Stimulated activated naive CD8-positive, alpha-beta T cell treated with anti-CD3 and anti-CD28 coated beads, Interleukin-15, Interleukin-2, amounts not matched to agents 100 ng/mL and 50 ng/mL, for 24 hours (primary cell): ENCODE measurements around the gene RALGAPA2.
A peak's percentile ranks its signal among the peaks of the same experiment; 100 is the strongest.

ENCODE experiments used
- H3K27ac Mint-ChIP-seq: one replicate; pipeline ENCODE4 v1.8.0; 2021; ENCODE audit warnings: mild to moderate bottlenecking, mixed read lengths
- H3K27me3 Mint-ChIP-seq: one replicate; pipeline ENCODE4 v1.8.0; 2021; ENCODE audit warnings: mixed read lengths
- H3K36me3 Mint-ChIP-seq: one replicate; pipeline ENCODE4 v1.8.0; 2021; ENCODE audit warnings: low read depth, mixed read lengths
- H3K4me1 Mint-ChIP-seq: one replicate; pipeline ENCODE4 v1.8.0; 2021; ENCODE audit warnings: low read depth, mixed read lengths
- H3K4me3 Mint-ChIP-seq: one replicate; pipeline ENCODE4 v1.8.0; 2021; ENCODE audit warnings: mild to moderate bottlenecking, mixed read lengths
- H3K9me3 Mint-ChIP-seq: one replicate; pipeline ENCODE4 v1.8.0; 2021; ENCODE audit warnings: mixed read lengths

RALGAPA2 gene

DNA sequence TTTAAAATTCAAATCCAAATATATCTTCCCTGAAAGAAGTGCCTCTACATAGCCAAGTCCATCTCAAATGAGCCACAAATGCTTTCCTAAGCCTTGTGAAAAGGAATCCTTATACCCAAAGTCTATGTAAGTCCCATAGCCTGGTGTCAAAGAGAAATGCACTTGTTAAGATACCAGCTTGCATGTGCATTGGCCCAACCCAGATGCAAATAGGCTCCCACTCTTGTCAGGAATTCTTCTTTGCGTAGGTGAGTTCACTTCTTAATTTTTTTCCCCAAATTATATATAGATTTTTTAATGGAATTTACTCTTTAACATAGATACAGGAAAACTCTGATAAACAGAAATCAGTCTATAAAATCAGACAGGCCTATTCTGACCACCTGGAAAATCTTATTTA is 105.6 kb downstream of the RALGAPA2 start:
- H3K27ac Mint-ChIP-seq: no peak overlapping the region

GRCh38 chr20:20606050-20606449 is 106.4 kb downstream of the RALGAPA2 start:
- H3K4me1 Mint-ChIP-seq: peaks cover 7% of the 10 kb centered on the region
- peaks cover 34% of the 10 kb centered on the region for H3K36me3 Mint-ChIP-seq
- no peak overlapping the region for H3K27ac Mint-ChIP-seq

More for the DNA sequence above, 105.6 kb downstream of the RALGAPA2 start:
- Mint-ChIP-seq H3K27me3 (no peaks in the 10 kb centered on the region), H3K4me3 (no peak overlapping the region), H3K36me3 (peaks cover 34% of the 10 kb centered on the region), H3K4me1 (peaks cover 7% of the 10 kb centered on the region), H3K9me3 (no peaks in the 10 kb centered on the region)

DNA sequence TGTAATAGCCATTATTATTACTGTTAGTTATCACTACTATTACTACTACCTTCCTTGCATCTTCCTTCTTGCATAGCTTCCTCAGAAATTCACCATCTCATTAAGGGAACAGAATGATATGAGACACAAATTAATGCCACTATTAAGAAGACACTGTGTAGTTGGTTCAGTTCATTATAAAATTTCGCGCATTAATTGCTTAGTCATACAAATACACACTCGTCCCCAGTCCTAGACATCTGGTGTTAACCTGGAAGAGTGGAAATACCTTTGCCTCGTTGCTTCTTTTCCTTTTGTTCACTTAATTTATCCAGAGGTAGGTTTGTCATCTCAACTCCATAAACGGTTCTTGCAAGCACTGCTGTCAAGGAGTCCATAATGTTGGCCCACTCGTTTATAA is 107.5 kb downstream of the RALGAPA2 start:
- H3K27ac Mint-ChIP-seq: no peak overlapping the region
- H3K36me3 Mint-ChIP-seq: peaks cover 30% of the 10 kb centered on the region
- H3K4me1 Mint-ChIP-seq: peaks cover 7% of the 10 kb centered on the region
- no peaks in the 10 kb centered on the region for H3K27me3 Mint-ChIP-seq
- no peak overlapping the region for H3K4me3 Mint-ChIP-seq
- no peaks in the 10 kb centered on the region for H3K9me3 Mint-ChIP-seq

More at GRCh38 chr20:20606050-20606449, 106.4 kb downstream of the RALGAPA2 start:
- Mint-ChIP-seq H3K9me3 (no peaks in the 10 kb centered on the region), H3K27me3 (no peaks in the 10 kb centered on the region), H3K4me3 (no peak overlapping the region)

- H3K9me3 Mint-ChIP-seq: no peaks in the 10 kb centered on the region
- H3K4me1 Mint-ChIP-seq: peaks cover 7% of the 10 kb centered on the region
- no peaks in the 10 kb centered on the region for H3K27me3 Mint-ChIP-seq
- H3K4me3 Mint-ChIP-seq: no peak overlapping the region
- H3K36me3 Mint-ChIP-seq: peaks cover 27% of the 10 kb centered on the region
- H3K27ac Mint-ChIP-seq: no peak overlapping the region
These were observed 108.1 kb downstream of the RALGAPA2 start for GRCh38 chr20:20604357-20604756.

DNA sequence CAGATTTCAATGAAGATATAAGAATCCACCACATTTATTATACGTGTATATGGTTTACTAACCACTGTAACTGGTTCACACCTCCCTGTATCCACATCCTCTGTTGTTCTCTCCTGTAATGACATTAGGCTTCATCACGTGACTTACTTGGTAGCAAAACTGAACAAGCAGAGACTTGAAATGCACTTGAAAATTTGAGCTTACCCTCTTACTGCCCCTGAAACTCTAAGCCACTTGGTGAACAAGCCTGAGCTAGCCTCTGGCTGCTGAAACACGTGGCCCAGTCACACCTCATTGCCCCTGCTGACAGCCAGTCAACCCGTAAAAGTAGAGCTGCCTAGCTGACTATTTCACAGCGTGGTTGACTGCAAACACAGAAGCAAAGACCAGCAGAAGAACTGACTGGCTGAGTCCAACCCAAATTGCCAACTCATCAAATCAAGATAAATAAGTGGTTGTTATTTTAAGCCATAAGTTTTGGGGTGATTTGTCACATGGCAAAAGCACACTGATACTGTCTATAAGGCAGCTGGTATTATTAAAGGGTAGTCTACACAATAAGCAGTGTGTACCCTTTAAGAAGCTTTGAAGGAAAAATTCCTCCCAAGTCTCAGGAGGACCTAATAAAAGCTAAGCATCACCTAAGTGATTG is 109.0 kb downstream of the RALGAPA2 start:
- no peak overlapping the region for H3K4me3 Mint-ChIP-seq

DNA sequence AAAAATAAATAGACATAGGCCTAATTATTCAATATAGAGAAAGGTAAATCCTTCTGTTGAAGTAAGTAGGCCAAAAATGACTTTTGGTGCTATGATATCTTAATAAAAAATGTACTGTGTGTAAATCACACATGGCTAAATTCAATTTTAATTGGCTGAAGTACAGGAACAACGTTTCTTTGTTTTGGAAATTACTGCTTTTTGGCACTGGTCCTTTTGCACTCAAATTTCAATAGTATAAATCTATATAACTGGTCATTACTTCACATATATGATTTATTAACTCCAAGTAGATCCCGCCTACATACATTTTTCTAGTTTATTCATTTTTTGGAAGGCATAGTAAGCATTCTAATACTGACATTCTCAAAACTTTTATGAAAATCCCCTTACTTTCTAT is 114.5 kb downstream of the RALGAPA2 start:
- H3K4me1 Mint-ChIP-seq: no peaks in the 10 kb centered on the region

More for the DNA sequence above, 109.0 kb downstream of the RALGAPA2 start:
- Mint-ChIP-seq H3K27ac (no peak overlapping the region), H3K27me3 (no peaks in the 10 kb centered on the region), H3K36me3 (peaks cover 29% of the 10 kb centered on the region), H3K4me1 (peaks cover 7% of the 10 kb centered on the region), H3K9me3 (no peaks in the 10 kb centered on the region)

DNA sequence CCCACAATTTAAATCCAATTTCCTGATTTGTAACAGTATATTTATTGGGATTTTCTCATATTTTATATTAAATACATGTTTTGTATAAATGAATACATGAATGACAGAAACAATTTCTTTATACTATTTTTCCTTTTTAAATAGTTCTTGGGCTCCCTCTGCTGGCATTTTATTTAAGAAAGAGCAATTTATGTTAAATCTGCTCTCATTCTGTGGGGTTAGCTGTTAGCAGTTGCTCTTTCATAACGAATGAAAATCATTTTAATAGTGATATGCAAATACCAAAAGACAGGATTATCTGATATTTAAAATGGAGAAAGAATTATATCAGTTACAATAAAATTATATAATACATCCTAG is 118.3 kb downstream of the RALGAPA2 start:
- Mint-ChIP-seq H3K9me3 (no peaks in the 10 kb centered on the region), H3K27me3 (no peaks in the 10 kb centered on the region), H3K4me3 (no peak overlapping the region), H3K36me3 (peaks cover 17% of the 10 kb centered on the region), H3K4me1 (no peaks in the 10 kb centered on the region), H3K27ac (no peak overlapping the region)

More for the DNA sequence above, 114.5 kb downstream of the RALGAPA2 start:
- H3K27ac Mint-ChIP-seq: no peak overlapping the region
- H3K4me3 Mint-ChIP-seq: no peak overlapping the region
- peaks cover 13% of the 10 kb centered on the region for H3K36me3 Mint-ChIP-seq
- H3K9me3 Mint-ChIP-seq: no peaks in the 10 kb centered on the region
- H3K27me3 Mint-ChIP-seq: no peaks in the 10 kb centered on the region

GRCh38 chr20:20593447-20594170 is 118.8 kb downstream of the RALGAPA2 start:
- Mint-ChIP-seq H3K4me1 (no peaks in the 10 kb centered on the region), H3K27me3 (no peaks in the 10 kb centered on the region), H3K9me3 (no peaks in the 10 kb centered on the region), H3K4me3 (no peak overlapping the region), H3K27ac (no peak overlapping the region), H3K36me3 (peaks cover 14% of the 10 kb centered on the region)

GRCh38 chr20:20585146-20585545 is 127.3 kb downstream of the RALGAPA2 start:
- no peaks in the 10 kb centered on the region for H3K9me3 Mint-ChIP-seq

DNA sequence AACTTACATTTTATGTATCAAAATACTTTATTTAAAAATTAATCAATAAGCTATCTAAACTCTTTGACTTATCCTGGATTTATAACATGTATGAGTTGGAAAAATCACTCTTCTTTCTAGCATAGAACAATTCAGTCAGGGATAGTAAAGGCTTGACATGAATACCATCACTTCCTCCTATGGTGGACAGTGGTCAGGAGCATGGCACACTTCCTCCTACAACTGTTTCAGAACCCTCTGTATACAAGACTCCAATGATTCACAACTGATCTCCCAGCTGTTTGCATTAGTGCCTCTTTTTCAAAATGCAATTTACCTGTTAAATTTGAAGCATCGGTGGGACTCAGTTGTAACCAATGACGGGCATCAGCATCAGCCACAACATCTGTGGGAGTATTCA is 129.7 kb downstream of the RALGAPA2 start:
- H3K4me1 Mint-ChIP-seq: peaks cover 9% of the 10 kb centered on the region
- peaks cover 50% of the 10 kb centered on the region for H3K36me3 Mint-ChIP-seq
- H3K9me3 Mint-ChIP-seq: no peaks in the 10 kb centered on the region
- H3K4me3 Mint-ChIP-seq: no peak overlapping the region
- no peaks in the 10 kb centered on the region for H3K27me3 Mint-ChIP-seq
- H3K27ac Mint-ChIP-seq: no peak overlapping the region

More at GRCh38 chr20:20585146-20585545, 127.3 kb downstream of the RALGAPA2 start:
- Mint-ChIP-seq H3K27me3 (no peaks in the 10 kb centered on the region), H3K4me1 (no peaks in the 10 kb centered on the region), H3K36me3 (peaks cover 60% of the 10 kb centered on the region), H3K4me3 (no peak overlapping the region), H3K27ac (peak overlapping the region; percentile 15)

DNA sequence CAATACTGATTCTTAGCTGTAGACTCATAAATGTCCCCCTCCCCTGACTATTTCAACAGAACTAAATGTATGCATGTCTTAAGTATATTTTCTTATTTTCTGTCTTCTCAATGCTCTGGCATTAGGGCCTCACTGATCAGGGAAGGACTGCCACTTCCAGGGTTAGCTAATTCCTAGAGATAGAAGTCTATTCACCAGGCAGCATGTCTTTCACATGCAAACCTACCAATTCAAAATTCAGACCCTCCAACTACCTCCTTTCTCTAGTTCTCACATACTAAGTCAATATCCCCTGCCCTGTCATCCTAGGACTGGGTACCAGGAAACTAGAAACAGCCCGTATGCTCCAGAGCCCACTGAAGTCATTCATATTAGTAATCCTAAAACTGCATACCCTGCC is 132.3 kb downstream of the RALGAPA2 start:
- Mint-ChIP-seq H3K27me3 (no peaks in the 10 kb centered on the region), H3K4me3 (no peak overlapping the region), H3K36me3 (peaks cover 38% of the 10 kb centered on the region), H3K27ac (no peak overlapping the region), H3K4me1 (peaks cover 9% of the 10 kb centered on the region), H3K9me3 (no peaks in the 10 kb centered on the region)

- Mint-ChIP-seq H3K27me3 (no peaks in the 10 kb centered on the region), H3K9me3 (no peaks in the 10 kb centered on the region), H3K36me3 (peaks cover 39% of the 10 kb centered on the region), H3K4me1 (peaks cover 9% of the 10 kb centered on the region), H3K4me3 (no peak overlapping the region), H3K27ac (no peak overlapping the region)
These were observed 133.6 kb downstream of the RALGAPA2 start for GRCh38 chr20:20578838-20579237.

GRCh38 chr20:20573797-20574196 is 138.6 kb downstream of the RALGAPA2 start:
- no peak overlapping the region for H3K27ac Mint-ChIP-seq
- H3K36me3 Mint-ChIP-seq: peaks cover 26% of the 10 kb centered on the region
- no peak overlapping the region for H3K4me3 Mint-ChIP-seq
- no peaks in the 10 kb centered on the region for H3K9me3 Mint-ChIP-seq
- no peaks in the 10 kb centered on the region for H3K4me1 Mint-ChIP-seq
- no peaks in the 10 kb centered on the region for H3K27me3 Mint-ChIP-seq

GRCh38 chr20:20571068-20571780 is 141.2 kb downstream of the RALGAPA2 start:
- Mint-ChIP-seq H3K27ac (no peak overlapping the region), H3K4me3 (no peak overlapping the region), H3K27me3 (no peaks in the 10 kb centered on the region), H3K9me3 (no peaks in the 10 kb centered on the region), H3K36me3 (peaks cover 22% of the 10 kb centered on the region), H3K4me1 (peaks cover 4% of the 10 kb centered on the region)

DNA sequence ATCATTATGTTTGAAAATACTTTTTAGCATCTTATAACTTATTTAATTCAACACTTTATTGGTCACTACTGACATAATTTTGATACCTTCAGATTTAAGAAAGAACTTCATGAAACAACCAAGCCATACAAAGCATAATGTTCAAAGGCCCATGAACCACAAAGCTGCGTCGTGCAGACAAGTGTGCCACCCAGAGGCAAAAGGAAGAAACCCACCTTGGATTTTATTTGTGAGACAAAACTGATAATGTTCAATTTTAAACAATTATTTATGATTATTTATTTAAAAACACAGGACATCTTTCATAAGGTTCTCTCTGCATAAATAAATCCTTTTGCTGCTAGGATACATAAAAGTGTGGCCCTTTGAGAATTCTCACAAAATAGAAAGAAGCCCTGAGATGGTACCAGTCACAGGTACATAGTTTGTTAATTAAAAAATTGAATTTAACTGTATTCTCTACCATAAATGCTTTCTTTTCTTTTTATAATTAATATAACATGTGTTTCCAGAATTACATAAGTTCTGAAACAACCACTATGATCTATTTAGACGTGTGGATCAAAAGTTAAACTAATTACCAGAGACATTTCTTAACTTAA is 143.7 kb downstream of the RALGAPA2 start:
- peaks cover 30% of the 10 kb centered on the region for H3K36me3 Mint-ChIP-seq
- H3K4me3 Mint-ChIP-seq: no peak overlapping the region

More for the DNA sequence above, 143.7 kb downstream of the RALGAPA2 start:
- Mint-ChIP-seq H3K9me3 (no peaks in the 10 kb centered on the region), H3K27me3 (no peaks in the 10 kb centered on the region), H3K27ac (no peak overlapping the region), H3K4me1 (peaks cover 4% of the 10 kb centered on the region)
